HG03196 (cell line): ENCODE results near the gene RALB.
A peak's percentile ranks its signal among the peaks of the same experiment; 100 is the strongest.

Source experiments
- ATAC-seq: cut with Tn5 transposase; IDR thresholded peaks from one replicate; pipeline ENCODE4 v1.9.1; 2021; ENCODE audit not compliant: unreplicated experiment

RALB gene

DNA sequence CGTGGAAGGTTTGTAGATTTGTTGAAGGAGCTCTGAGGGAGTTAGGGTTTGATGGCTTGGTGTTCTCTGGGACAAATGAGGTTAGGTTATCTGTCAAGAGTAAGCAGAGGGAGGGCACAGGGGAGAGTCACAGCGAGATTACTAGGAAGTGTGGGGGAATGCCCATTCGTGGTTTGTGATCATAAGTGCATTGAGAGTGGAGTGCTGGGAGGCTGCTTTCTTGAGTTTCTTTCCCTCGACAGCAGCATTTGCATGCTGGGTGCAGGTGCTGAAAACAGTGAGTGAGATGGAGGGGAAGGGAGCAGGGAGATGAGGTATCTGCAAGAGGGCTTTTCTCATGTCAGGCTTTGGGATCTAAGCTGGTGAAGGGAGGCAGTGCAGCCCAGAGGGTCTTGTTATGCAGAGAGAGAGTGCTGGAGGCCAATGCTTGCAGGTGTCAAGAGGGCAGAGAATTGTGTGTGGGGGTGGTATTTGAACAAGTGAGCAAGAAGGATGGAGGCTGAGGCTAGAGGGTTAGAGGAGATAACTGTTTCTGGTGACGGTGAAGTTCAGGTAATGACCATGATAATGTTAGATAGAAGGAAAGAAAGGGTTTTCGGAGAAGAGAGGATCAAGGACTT, 8.8 kb downstream of the RALB start:
- ATAC-seq: peak; percentile 74

DNA sequence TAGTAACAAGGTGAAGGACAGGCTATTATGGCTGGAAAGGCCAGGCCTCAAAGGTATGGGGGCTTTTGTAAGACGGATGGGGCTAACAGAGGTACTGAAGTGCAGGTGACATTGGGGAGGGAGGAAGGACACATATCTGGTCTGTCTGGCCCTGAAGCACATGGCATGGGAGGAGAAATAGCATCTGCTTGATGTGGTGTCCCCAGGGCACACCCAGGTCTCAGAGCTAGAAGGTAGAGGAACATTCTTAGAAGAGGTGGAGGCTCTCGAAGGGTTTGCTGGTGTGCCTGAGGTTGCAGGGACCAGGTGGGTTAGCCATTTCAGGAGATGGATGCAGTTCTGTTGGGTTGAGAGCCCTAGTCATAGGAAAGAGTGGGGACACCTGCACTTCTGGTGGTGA, 9.5 kb downstream of the RALB start:
- no peak for ATAC-seq

DNA sequence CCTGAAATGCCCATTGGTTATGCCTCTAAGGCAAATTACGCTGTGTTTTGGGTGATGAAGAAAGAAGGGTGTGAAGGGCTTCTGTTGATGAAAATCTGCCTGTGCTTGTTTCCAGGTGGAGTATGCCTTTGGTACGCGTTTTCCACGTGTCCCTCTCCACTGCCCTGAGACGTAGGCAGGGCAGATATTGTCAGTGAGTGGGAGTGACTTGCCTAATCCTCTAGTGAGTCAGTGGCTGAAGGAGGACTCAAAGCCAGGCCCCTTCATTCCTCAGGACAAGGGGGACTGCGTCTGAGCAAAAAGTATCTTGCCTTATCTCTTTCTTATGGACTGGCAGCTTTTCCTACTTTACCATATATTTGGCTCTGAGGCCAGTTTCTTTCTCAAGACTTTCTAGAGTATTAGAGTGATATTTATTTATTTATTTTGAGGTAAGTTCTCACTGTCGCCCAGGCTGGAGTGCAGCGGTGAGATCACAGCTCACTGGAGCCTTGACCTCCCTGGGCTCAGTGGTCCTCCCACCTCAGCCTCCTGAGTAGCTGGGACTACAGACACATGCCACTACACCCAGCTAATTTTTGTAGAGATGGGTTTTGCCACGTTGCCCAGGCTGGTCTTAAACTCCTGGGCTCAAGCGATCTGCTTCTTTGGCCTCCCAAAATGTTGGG, 10.2 kb downstream of the RALB start:
- no peak for ATAC-seq

DNA sequence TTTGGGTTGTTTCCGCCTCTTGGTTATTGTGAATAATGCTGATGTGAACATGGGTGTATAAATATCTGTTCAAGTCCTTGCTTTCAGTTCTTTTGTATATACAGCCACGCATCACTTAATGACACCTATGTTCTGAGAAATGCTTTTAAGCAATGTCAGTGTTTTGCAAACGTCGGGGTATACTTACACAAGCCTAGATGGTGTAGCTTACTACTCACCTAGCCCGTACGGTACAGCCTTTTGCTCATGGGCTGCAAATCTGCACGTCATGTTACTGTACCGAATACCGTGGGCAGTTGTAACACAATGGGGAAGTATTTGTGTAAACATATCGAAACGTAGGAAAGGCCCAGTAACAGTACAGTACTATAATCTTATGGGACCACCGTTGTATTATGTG, 12.4 kb downstream of the RALB start:
- no peak for ATAC-seq

DNA sequence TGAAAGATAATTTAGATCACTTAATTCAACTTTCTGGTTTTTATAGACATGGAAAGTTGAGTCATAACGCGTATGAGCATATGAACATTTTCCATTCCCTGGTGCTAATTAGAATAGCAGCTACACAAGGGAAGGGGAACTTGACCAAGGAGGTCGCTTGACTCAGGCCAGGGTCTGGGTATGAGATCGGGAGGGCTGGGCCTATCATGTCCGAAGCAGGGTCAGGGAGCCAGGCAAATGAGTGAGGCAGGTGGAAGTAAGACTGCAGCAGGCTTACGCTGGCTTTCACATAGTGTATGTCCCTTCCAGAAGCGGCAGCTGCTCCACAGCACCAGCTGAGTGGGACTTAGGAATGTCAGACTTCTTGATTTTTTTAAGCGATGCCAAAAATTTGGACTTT, 14.7 kb downstream of the RALB start:
- no peak for ATAC-seq

DNA sequence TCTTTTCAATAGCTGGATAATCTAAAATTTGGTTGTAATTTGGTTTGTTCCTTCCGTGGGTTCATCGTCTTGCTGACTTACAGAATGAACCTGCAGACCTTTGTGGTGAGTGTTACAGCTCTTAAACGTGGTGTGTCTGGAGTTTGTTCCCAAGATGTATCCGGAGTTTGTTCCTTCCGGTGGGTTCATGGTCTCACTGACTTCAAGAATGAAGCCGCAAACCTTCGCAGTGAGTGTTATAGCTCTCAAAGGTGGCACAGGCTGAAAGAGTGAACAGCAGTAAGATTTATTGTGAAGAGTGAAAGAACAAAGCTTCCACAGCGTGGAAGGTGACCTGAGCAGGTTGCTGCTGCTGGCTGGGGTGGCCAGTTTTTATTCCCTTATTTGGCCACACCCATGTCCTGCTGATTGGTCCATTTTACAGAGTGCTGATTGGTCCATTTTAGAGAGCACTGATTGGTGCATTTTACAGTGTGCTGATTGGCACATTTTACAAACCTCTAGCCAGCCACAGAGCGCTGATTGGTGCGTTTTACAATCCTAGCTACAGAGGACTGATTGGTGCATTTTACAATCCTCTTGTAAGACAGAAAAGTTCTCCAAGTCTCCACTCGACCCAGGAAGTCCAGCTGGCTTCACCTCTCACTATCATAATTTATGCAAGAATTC, 16.6 kb downstream of the RALB start:
- no peak for ATAC-seq

DNA sequence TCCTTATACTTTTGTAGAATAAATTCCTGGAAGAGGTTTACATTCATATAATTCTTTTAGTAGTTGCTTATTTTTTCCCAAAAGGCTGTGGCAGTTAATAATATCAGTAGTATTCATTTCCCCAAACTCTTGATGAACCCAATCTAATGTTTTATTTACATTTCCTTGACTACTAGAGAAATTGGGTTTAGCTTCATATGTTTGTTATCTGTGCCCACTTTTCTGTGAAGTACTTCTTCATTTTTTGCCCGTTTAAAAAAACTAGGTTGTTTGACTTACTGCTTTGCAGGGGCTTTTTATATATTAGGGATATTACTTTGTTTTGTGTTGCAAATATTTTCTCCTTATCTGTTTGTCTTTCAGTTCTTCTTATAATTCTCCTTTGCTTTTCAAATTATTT, 17.2 kb downstream of the RALB start:
- no peak for ATAC-seq

DNA sequence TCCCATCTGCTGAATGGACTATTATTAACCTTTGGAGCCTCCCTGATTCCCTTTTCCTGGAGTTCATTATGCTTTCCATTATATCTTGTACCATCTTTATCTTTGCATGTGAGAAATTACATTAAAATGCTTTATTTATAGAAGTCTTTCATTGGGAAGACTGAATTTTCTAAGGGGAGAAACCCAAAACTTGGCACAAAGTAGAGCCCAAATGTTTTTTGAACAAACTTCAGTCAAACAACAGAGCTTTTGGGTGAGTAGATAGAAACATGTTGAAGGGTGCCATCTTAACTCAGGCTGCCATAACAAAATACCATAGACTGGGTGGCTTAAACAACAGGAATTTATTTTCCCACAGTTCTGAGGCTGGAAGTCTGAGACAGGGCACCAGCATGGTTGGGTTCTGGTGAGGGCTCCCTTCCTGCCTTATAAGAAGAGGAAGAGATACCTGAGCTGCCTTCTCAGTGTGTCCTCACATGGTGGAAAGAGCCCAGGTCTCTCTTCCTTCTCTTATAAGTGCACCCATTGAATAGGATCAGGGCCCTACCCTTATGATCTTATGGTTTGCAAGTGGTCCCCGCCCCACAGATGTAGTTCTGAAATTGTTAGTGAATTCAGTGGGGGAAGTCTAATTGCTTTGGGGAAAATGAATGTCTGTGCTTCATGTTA, 19.2 kb downstream of the RALB start:
- no peak for ATAC-seq

DNA sequence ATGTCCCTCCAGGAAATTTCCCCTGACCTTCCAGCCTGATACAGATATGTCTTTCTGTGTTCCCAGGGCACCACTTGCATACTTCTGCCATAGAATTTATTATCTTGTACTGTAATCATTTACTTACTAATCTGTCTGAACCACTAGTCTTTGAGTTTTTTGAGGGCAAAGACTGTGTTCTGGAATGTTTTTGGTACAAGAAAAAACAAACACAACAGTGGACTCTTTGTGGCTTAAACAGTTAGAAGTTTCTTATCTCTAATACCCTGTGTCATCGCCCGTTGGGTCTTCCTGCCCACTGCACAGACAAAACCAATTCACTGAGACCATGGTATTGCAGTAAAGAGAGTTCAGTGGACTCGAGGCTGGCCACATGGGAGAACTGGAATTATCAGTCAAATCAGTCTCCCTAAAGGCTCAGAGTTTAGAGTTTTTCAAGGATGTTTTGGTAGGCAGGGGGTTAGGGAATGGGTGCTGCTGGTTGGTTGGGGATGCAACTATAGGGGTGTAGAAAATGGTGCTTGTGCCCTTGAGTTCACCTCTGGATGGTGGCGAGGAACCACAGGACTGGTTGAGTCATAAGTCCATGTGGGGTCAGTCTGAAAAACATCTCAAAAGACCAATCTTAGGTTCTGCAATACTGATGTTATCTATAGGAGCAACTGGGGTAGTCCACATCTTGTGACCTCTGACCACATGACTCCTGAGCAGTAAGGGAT, 20.3 kb downstream of the RALB start:
- ATAC-seq: no peak

DNA sequence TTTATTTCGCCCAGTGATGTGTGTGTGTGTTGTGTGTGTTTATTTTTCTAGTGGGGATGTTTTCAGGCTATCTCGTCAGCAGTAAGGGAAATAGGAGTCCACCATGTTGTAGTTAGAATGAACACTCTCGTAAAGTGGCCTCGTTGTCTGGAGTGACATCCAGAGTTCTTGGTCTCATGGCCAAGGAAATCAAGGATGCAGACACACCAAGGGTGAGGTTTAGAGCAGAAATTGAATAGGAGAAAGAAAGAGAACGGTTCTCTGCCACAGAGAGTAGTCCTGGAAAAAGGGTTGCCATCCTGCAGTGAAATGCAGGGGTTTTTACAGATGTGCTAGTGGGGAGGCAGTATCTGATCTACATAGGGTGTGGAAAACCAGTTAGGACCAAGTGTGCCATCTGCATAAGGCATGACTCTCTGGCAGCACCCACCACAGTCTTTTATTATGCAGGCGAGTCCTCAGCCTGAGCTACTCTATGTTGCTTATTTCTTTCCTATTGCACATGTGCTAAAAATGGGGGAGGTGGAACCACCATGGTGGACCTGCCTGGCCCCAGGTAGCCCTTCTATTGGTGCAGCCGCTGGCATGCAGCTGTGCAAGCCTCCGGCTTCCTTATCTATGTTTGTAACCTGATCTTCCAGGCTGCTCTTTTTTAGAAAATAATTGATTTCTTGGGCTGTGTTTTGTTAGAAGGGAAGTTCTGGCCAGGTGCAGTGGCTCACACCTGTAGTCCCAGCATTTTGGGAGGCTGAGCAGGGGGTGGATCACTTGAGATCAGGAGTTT, 23.2 kb downstream of the RALB start:
- no peak for ATAC-seq

DNA sequence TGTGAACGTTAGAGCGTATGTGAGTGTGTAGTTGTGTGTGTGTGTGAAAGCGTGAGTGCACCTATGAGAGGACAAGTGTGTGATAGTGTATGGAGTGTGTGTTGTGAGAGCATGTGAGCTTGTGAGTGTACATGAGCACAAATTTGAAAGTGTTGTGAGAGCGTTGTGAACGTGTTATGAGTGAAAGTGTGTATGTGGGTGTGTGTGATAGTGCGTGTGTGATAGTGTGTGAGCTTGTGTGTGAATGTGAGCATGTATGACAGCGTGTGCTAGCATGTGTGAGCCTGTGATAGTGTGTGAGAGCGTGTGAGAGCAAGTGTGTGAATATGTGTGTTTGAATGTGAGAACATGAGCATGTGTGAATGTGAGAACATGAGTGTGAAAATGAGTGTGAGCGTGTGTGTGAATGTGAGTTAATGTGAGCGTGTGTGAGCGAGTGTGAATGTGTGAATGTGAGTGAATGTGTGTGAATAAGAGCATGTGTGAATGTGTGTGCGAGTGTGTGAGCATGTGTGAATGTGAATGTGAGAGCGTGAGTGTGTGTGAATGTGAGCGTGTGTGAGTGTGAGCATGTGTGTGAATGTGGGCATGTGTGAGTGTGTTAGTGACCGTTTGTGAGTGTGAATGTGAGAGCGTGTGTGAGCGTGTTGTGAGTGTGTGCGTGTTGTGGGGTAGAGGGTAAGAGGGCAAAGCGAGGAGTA, 25.0 kb downstream of the RALB start:
- ATAC-seq: no peak

DNA sequence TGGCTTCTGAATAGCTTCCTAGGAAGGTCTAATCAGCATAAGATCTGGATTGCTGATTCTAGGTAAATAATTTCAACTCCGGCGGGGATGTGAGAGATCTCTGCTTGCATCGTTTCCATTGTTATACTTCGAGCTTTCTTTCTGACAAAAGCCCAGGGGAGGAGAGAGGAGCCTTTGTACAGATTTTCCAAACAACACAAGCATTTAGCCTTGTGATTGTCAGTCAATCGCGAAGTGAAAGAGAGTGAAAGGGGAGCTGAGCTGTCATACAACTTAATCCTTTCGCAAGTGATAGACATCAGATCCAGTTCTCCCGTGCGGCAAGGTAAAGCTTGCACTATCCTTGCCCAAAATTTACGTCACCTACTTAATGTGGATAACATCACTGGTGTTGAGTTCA, 26.2 kb downstream of the RALB start:
- ATAC-seq: no peak

DNA sequence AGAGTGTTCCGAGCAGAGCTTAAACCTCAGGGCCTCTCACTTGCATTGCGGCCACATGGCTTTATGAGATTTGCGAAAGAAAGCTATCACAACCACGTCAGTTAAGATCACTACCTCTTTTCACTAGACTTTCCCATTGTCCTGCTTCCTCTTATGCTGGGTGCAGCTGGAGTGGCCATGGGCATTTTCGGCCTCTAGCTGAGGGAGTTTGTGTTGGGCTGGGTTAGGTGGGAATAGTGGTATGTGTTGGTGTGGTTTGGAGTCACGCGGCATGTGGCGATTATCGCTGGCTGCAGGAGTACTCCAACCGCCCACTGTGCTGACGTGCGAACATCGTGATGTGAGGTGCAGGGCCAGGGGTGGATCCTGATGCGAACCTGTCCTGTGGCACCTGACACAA, 27.1 kb downstream of the RALB start:
- ATAC-seq: no peak

DNA sequence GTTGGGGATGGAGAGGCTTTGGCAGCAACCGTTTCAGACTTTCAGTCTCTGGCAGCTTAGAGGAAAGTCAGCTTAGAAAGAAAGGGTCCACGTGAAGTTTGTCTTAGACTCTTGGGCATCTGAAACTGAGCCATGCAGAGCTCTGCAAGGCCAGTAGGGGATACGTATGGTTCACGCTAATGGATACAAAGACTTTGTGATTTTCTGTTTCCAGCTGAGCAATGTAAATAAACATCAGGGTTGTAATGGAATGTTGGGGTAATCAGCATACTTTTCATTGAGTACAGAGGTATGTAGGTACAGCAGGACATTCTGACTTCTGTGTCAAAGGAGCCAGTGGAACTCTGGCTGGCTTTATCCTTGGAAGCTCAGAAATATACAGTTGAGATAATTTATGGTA, 31.0 kb downstream of the RALB start:
- ATAC-seq: no peak

DNA sequence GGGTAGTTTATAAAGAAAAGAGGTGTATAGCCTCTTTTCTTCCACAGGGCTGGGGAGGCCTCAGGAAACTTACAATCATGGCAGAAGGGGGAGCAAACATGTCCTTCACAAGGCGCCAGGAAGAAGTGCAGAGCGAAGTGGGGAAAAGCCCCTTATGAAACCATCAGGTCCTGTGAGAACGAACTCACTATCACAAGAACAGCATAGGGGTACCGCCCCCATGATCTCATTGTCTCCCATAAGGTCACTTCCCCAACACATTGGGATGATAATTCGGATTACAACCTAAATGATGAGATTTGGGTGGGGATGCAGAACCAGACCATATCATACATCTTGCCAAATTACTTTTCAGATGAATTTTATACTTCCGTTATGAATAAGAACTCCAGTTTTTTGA, 32.4 kb downstream of the RALB start:
- no peak for ATAC-seq

DNA sequence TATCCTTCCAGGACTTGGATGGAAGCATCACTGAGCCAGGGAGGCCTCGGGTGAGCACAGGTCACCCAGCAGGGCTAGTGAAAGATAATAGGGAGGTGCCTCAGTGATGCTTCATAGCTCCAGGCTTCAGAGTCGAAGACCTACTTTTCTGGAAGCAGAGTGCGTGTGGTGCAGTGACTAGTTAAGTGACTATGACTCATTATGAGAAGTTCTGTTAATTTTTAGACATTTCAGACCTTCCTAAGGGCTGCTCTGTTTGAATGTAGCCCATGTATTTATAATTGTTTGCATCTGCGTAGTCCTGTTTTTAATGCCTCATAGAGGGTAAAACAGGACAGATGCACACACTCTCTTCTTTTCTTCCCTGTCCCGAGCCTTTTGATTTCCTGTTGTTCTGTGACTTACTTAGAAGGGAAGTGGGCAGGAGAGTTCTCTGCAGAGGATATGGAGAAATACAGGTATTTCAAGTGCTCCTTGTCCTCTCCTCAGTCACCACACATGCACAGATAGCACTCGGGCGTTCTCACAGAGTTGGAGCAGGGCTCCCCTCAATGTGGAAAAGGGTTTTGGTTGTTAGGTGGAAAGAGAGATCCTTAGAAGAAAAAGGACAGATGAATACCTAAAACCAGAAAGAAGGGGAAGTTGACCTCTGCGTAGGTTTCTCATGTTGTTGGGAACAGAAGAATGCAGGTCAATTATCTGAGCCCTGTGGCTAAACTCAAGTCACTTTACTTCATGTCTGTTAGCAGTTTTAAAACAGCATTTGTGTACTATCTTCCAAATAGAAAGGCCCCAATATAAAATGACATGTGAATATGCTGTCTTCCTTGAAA, 34.7 kb downstream of the RALB start:
- peak; percentile 90 for ATAC-seq

DNA sequence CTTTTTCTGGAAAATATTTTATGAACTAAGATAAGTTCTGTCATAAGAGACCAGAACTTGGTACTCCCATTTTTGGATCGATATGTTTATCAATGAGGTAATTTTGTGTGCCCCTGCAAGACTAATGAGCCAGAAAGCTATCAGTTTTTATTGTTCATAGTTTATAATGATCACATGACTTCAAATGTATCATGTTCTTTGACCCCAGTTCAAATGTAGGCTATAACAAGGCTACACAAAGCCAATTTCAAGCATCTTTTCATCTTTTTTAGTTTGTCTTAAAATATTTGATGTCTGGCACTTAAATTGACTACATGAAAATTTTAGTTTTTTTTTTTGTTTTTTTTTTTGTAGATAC, 35.3 kb downstream of the RALB start:
- ATAC-seq: no peak

DNA sequence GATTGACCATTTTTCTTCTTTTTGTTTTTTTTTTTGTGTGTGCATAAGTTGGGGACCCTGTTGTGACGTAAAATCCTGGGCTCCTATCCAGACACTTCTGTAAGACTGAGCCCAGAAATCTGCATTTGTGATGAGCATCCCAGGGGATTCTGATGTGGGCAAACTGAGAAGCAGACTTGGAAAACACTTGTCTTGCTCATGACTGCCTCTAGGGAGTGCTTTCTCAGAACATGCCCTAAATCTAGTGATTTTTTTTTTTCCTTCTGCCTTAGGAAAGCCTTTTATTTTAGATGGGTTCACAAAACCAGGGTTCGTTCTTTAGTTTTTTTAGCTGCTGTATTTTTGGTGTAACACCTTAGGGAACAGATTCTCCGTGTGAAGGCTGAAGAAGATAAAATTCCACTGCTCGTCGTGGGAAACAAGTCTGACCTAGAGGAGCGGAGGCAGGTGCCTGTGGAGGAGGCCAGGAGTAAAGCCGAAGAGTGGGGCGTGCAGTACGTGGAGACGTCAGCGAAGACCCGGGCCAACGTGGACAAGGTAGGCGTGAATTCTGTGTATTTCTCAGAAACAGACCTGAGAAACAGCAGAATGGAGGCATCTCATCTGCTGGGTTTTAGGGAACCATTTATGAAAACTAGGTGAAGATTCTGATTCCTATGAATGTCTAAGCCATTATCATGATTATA, 36.7 kb downstream of the RALB start:
- no peak for ATAC-seq

DNA sequence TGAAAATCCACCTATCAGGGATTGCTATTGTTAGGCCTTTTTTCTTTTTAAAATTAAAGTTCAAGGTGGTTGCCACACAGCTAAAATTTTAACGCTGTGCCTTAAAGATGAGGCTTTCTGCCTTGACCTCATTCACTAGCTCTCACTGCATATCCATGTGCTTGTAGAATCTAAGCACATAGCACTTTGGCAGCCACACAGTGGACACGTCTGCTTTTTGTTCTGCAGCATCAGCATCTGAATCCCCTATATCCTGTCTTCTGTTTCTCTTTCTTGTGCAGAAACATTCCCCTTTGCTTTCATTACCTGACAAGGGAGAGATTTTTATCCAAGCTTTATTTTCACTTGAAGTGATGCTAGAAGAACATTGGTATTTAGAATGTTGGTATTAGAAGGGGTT, 38.1 kb downstream of the RALB start:
- ATAC-seq: no peak
